Tibial artery (tissue), 4 donors: ENCODE results near the gene METRN.

Source experiments
- DNase-seq, 2 donors: peaks; one replicate each; pipeline ENCODE4 v3.0.0-alpha.2; 2019
- H3K27ac ChIP-seq, 2 donors: fragments of 200-600 bp; sonication (generic) in 1 of 2; 1 replicate in 1 of 2; 2 replicates in 1 of 2; pipeline ENCODE4 v1.5.1; 2018 to 2019; ENCODE audit warnings: mild to moderate bottlenecking in 1 of 2
- H3K27me3 ChIP-seq, 2 donors: fragments of 200-600 bp; sonication (generic) in 1 of 2; one replicate each; pipeline versions ENCODE4 v1.5.1 to v1.6.0; 2016 to 2019
- H3K36me3 ChIP-seq, 3 donors: fragments of 200-600 bp; sonication (generic) in 2 of 3; one replicate each; pipeline ENCODE4 v1.5.1; 2016 to 2019; ENCODE audit warnings: mild to moderate bottlenecking in 2 of 3
- H3K4me1 ChIP-seq, 4 donors: fragments of 200-600 bp; sonication (generic) in 2 of 4; 1 replicate in 3 of 4; 2 replicates in 1 of 4; pipeline ENCODE4 v1.5.1; 2016 to 2019
- H3K4me3 ChIP-seq, 2 donors: fragments of 200-600 bp; sonication (generic) in 1 of 2; 1 replicate in 1 of 2; 2 replicates in 1 of 2; pipeline ENCODE4 v1.5.1; 2018 to 2019; ENCODE audit warnings: mild to moderate bottlenecking in 2 of 2
- H3K9me3 ChIP-seq, 3 donors: fragments of 200-600 bp; sonication (generic) in 1 of 3; one replicate each; pipeline ENCODE4 v1.5.1; 2016 to 2019
- CTCF ChIP-seq, 2 experiments: fragments of 200-600 bp in 1 of 2; fragments of 450-650 bp in 1 of 2; IDR thresholded peaks; one replicate each; pipeline ENCODE4 v1.5.1; 2017 to 2019; ENCODE audit warnings: antibody characterized with exemption in 2 of 2, mild to moderate bottlenecking in 1 of 2, moderate library complexity in 1 of 2
- intact Hi-C: fragments of 100-400 bp; cut with DNase I; formaldehyde crosslinking; loops from one replicate; pipeline ENCODE4 v1.15.0; 2023; ENCODE audit warnings: low total_unique reads

The METRN gene

GRCh38 chr16:735982-736453 is 21.1 kb downstream of the METRN start:
- Histone ChIP-seq H3K27me3 (no peaks in the 10 kb centered on the region), H3K4me1 (peaks cover 4 to 12% (median 11%) of the 10 kb centered on the region in 4 donors), H3K27ac (no peak overlapping the region), H3K4me3 (no peak overlapping the region), H3K9me3 (no peaks in the 10 kb centered on the region), H3K36me3 (peaks cover 33 to 80% (median 60%) of the 10 kb centered on the region in 3 donors)
- DNase-seq: no peak
- intact Hi-C loops: loop anchor here (10.0 kb wide), 1 partner anchor 1489 kb away; the partner anchor contains the start of gene E4F1
- TF ChIP-seq CTCF (IDR thresholded peaks at IDR 0.05): no peak

GRCh38 chr16:736936-737481 is 22.1 kb downstream of the METRN start:
- Histone ChIP-seq H3K9me3 (no peaks in the 10 kb centered on the region), H3K36me3 (peaks cover 33 to 71% (median 59%) of the 10 kb centered on the region in 3 donors), H3K27me3 (peaks cover 0 to 2% of the 10 kb centered on the region in 2 donors), H3K4me1 (peaks cover 4 to 16% (median 16%) of the 10 kb centered on the region in 4 donors), H3K27ac (no peak overlapping the region), H3K4me3 (no peak overlapping the region)
- intact Hi-C loops: loop anchor here (10.0 kb wide), 1 partner anchor 1488 kb away; the partner anchor contains the start of gene E4F1
- TF ChIP-seq CTCF (IDR thresholded peaks at IDR 0.05): no peak
- no peak for DNase-seq

GRCh38 chr16:739560-740458 is 24.9 kb downstream of the METRN start:
- H3K4me1 ChIP-seq: peaks cover 4 to 16% (median 16%) of the 10 kb centered on the region in 4 donors
- H3K27ac ChIP-seq: peak overlapping the region; percentile 65 to 69
- no peak for TF ChIP-seq CTCF (IDR thresholded peaks at IDR 0.05)
- intact Hi-C loops: loop anchor here (2.0 to 10.0 kb wide), 2 partner anchors 25 to 1485 kb away; partner anchors contain the start of genes E4F1 and METRN
- DNase-seq: no peak
- peaks cover 19 to 43% (median 31%) of the 10 kb centered on the region in 3 donors for H3K36me3 ChIP-seq
- no peaks in the 10 kb centered on the region for H3K9me3 ChIP-seq
- H3K27me3 ChIP-seq: peaks cover 0 to 22% of the 10 kb centered on the region in 2 donors
- peak overlapping the region; percentile 71 to 88 for H3K4me3 ChIP-seq

GRCh38 chr16:740459-740763 is 25.5 kb downstream of the METRN start:
- no peak for DNase-seq

More at GRCh38 chr16:740459-740763, 25.5 kb downstream of the METRN start:
- peak overlapping the region; percentile 71 to 88 for H3K4me3 ChIP-seq
- intact Hi-C loops: loop anchor here (2.0 kb wide), 1 partner anchor 26 kb away; the partner anchor contains the start of gene METRN
- peak overlapping the region; percentile 65 to 69 for H3K27ac ChIP-seq
- peaks cover 19 to 37% (median 25%) of the 10 kb centered on the region in 3 donors for H3K36me3 ChIP-seq
- no peaks in the 10 kb centered on the region for H3K9me3 ChIP-seq
- peaks cover 4 to 16% (median 16%) of the 10 kb centered on the region in 4 donors for H3K4me1 ChIP-seq
- H3K27me3 ChIP-seq: peaks cover 0 to 22% of the 10 kb centered on the region in 2 donors
- TF ChIP-seq CTCF (IDR thresholded peaks at IDR 0.05): no peak
